ENCODE results near the gene UBAP1L.
"Not testable (repeated sequence)": the region's sequence is repeated elsewhere in the genome, so short reads cannot be mapped to it uniquely, and the experiment has no call there.

UBAP1L gene

GRCh38 chr15:65062061-65062460 is 52.9 kb downstream of the UBAP1L start:
- no peak for DNase-seq

GRCh38 chr15:65060641-65061397 is 54.2 kb downstream of the UBAP1L start:
- no peak for DNase-seq

GRCh38 chr15:65059931-65060596 is 54.9 kb downstream of the UBAP1L start:
- no peak for DNase-seq

- no peak for DNase-seq
Observed at GRCh38 chr15:65059369-65059750, 55.6 kb downstream of the UBAP1L start.

GRCh38 chr15:65058394-65059368 is 56.3 kb downstream of the UBAP1L start:
- no peak for DNase-seq

- no peak for DNase-seq
Observed at GRCh38 chr15:65057549-65057940, 57.5 kb downstream of the UBAP1L start.

GRCh38 chr15:65056868-65057548 is 58.0 kb downstream of the UBAP1L start:
- no peak for DNase-seq

- DNase-seq = no peak
Observed at GRCh38 chr15:65056106-65056505, 58.9 kb downstream of the UBAP1L start.

- no peak for DNase-seq
Observed at GRCh38 chr15:65055201-65055870, 59.7 kb downstream of the UBAP1L start.

GRCh38 chr15:65054333-65055200 is 60.4 kb downstream of the UBAP1L start:
- DNase-seq = peak; percentile 88

GRCh38 chr15:65052956-65053355 is 62.0 kb downstream of the UBAP1L start:
- no peak for DNase-seq

GRCh38 chr15:65051266-65051665 is 63.7 kb downstream of the UBAP1L start:
- DNase-seq = no peak

GRCh38 chr15:65050270-65050669 is 64.7 kb downstream of the UBAP1L start:
- DNase-seq = no peak

GRCh38 chr15:65049418-65049840 is 65.6 kb downstream of the UBAP1L start:
- DNase-seq = peak; percentile 99

GRCh38 chr15:65048241-65048640 is 66.8 kb downstream of the UBAP1L start:
- DNase-seq = no peak

- DNase-seq = peak; percentile 74
Observed at GRCh38 chr15:65044724-65045481, 70.1 kb downstream of the UBAP1L start, which contains the start of gene SLC51B. SLC51B (plus strand) TSS chr15:65045387; CDS start chr15:65050005, 4,618 bp downstream.

GRCh38 chr15:65044218-65044617 is 70.8 kb downstream of the UBAP1L start:
- DNase-seq = not testable (repeated sequence)

GRCh38 chr15:65042776-65043327 is 72.1 kb downstream of the UBAP1L start:
- no peak for DNase-seq
